Measurements from ENCODE around the gene SLC38A5.

GRCh38 chrX:48489296-48489695, 19.2 kb upstream of the SLC38A5 start:
- TF ChIP-seq CTCF (IDR thresholded peaks at IDR 0.05; ENCODE audit: insufficient read depth, low read length, poor library complexity, severe bottlenecking) (no peak), EZH2phosphoT487 (conservative IDR thresholded peaks at IDR 0.05; ENCODE audit: low read length) (no peak)
